Measurements from ENCODE around the gene LNX1. TPM values are rescaled to one million over a fixed set of nuclear protein-coding genes. Genes with fewer than 3 reads are reported as not detected.

Gene LNX1
- total and polyA plus RNA-seq, 2 of the 8 experiments (the other 6 are each of a cell fraction or from before 2014, with no cell fraction given) = 2.7 to 3.8 TPM

DNA sequence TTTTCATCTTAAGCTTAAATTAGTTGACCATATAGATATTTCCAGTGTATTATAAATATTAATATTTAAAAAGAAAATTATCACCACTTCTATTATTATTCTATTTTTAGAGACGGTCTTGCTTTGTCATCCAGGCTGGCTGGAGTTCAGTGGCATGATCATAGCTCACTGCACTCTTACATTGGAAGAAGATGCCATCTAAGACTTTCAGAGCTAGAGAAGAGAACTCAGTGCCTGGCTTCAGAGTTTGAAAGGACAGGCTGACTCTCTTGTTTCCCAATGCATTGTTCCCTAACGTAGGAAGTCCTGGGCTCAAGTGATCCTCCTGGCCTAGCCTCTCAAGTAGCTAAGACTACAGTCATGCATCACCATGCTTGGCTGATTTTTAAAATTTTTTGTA is 137.9 kb downstream of the LNX1 start (continued):
- TF ChIP-seq HDAC6 (IDR thresholded peaks at IDR 0.05; ENCODE audit: low read depth, low read length) = no peak
- no peak for TF ChIP-seq SP2 (IDR thresholded peaks at IDR 0.05; ENCODE audit: low read length)

Data from H1 (cell line).